ENCODE results near the gene NPFFR1. TPM values are rescaled to one million over a fixed set of nuclear protein-coding genes. Genes with fewer than 3 reads are reported as not detected.
A peak's percentile ranks its signal among the peaks of the same experiment; 100 is the strongest.

Gene NPFFR1
- total and polyA plus RNA-seq, 10 donors, result under 0.01 to 0.63 (median 0.09) TPM; not detected in 2

DNA sequence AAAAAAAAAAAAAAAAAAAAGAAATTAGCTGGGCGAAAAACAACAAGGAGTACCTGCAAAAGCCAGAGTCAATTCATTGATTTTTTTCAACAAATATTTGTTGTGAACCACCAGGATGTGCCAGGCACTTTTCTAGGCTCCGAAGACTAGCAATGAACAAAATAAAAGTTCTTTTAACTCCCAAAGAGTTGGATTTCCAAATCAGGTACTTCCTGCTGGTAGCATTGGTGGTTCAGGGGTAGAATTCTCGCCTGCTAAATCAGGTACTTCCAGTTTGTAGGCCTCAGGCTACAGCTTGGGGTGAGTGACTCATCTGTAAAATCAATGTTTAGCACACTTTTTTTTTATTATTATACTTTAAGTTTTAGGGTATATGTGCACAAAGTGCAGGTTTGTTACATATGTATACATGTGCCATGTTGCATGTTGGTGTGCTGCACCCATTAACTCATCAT lies 61.4 kb downstream of the NPFFR1 start:
- Histone ChIP-seq H3K4me3 (no peak overlapping the region), H3K27ac (no peak overlapping the region), H3K36me3 (peaks cover 0 to 21% (median under 1%) of the 10 kb centered on the region in 6 donors), H3K4me1 (peaks cover 0 to 20% (median 10%) of the 10 kb centered on the region in 6 donors), H3K27me3 (replicated peaks in 1 of 7) (no peaks in the 10 kb centered on the region), H3K9me3 (no peaks in the 10 kb centered on the region)
- no peak for DNase-seq
- no peak for TF ChIP-seq POLR2A (IDR thresholded peaks at IDR 0.05)
- TF ChIP-seq POLR2AphosphoS5 (IDR thresholded peaks at IDR 0.05), result no peak
- 76 to 85% (median 81%) methylated on average over 3 of the region's 3 CpGs for WGBS, 5 donors
- intact Hi-C loops (cut with DNase I; ENCODE audit: low total_unique reads), result loop anchor here (2.0 kb wide), 1 partner anchor 142 kb away; no protein-coding TSS in a partner anchor

DNA sequence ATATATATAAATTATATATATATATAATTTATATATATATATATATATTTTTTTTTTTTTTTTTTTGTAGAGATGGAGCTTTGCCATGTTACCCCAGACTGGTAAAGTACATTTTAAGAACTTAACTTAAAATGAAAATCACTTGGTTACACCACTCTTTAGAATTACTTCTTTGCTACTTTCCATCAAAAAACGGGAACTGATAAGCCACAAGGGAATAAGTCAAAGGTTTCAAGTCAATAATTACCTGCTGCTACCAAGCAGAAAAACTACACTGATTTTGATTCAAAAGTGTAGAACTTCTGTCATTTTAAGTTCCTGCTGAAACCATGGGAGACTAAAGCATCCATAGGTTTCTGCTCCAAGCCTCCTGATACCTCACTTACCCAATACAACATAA lies 62.8 kb downstream of the NPFFR1 start:
- no peak overlapping the region for H3K4me3 ChIP-seq
- TF ChIP-seq, protein P1, sequence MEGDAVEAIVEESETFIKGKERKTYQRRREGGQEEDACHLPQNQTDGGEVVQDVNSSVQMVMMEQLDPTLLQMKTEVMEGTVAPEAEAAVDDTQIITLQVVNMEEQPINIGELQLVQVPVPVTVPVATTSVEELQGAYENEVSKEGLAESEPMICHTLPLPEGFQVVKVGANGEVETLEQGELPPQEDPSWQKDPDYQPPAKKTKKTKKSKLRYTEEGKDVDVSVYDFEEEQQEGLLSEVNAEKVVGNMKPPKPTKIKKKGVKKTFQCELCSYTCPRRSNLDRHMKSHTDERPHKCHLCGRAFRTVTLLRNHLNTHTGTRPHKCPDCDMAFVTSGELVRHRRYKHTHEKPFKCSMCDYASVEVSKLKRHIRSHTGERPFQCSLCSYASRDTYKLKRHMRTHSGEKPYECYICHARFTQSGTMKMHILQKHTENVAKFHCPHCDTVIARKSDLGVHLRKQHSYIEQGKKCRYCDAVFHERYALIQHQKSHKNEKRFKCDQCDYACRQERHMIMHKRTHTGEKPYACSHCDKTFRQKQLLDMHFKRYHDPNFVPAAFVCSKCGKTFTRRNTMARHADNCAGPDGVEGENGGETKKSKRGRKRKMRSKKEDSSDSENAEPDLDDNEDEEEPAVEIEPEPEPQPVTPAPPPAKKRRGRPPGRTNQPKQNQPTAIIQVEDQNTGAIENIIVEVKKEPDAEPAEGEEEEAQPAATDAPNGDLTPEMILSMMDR (IDR thresholded peaks at IDR 0.05 in 8 of 11, conservative IDR thresholded peaks at IDR 0.05 in 3 of 11), result no peak
- TF ChIP-seq POLR2A (IDR thresholded peaks at IDR 0.05), result no peak
- no peak for TF ChIP-seq POLR2AphosphoS5 (IDR thresholded peaks at IDR 0.05)
- DNase-seq, result no peak

DNA sequence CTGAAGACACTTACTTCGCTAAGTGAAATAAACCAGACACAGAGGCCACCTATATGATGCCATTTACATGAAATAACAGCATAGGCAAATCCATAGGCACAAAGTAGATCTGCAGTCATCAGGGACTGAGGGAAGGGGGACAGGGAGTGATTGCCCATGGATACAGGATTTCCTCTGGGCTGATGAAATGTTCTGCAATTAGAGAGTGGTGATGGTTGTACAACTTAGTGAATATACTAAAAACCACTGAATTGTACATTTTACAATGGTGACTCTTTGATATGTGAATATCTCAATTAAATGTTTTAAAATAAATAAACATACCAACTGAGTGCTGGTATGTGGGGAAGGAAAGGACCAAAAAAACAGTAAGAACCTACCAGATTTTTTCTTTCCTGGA lies 70.9 kb downstream of the NPFFR1 start:
- intact Hi-C loops (cut with DNase I; ENCODE audit: low total_unique reads), result no loop called here
- no peak for TF ChIP-seq POLR2A (IDR thresholded peaks at IDR 0.05)
- TF ChIP-seq, protein P1 (IDR thresholded peaks at IDR 0.05 in 8 of 11, conservative IDR thresholded peaks at IDR 0.05 in 3 of 11), result no peak
- no peak for TF ChIP-seq POLR2AphosphoS5 (IDR thresholded peaks at IDR 0.05)
- 96 to 100% (median 100%) methylated on average over 1 of the region's 1 CpG for WGBS, 5 donors
- H3K4me3 ChIP-seq, result no peak overlapping the region
- no peak overlapping the region for H3K27ac ChIP-seq
- H3K4me1 ChIP-seq, result no peaks in the 10 kb centered on the region
- no peaks in the 10 kb centered on the region for H3K27me3 ChIP-seq (replicated peaks in 1 of 7)
- DNase-seq, result no peak
- peaks cover 0 to 100% (median 52%) of the 10 kb centered on the region in 6 donors for H3K36me3 ChIP-seq
- H3K9me3 ChIP-seq, result no peaks in the 10 kb centered on the region

More for the DNA sequence above, 62.8 kb downstream of the NPFFR1 start:
- WGBS, 5 donors, result 30 to 53% (median 37%) methylated on average over 1 of the region's 1 CpG
- intact Hi-C loops (cut with DNase I; ENCODE audit: low total_unique reads), result no loop called here
- peaks cover 0 to 10% (median 9%) of the 10 kb centered on the region in 6 donors for H3K4me1 ChIP-seq
- H3K36me3 ChIP-seq, result peaks cover 0 to 29% (median 6%) of the 10 kb centered on the region in 6 donors
- H3K27ac ChIP-seq, result peak overlapping the region in 4 of 8 donors; percentile 10 to 40 (median 22)
- H3K27me3 ChIP-seq (replicated peaks in 1 of 7), result no peaks in the 10 kb centered on the region
- H3K9me3 ChIP-seq, result no peaks in the 10 kb centered on the region

DNA sequence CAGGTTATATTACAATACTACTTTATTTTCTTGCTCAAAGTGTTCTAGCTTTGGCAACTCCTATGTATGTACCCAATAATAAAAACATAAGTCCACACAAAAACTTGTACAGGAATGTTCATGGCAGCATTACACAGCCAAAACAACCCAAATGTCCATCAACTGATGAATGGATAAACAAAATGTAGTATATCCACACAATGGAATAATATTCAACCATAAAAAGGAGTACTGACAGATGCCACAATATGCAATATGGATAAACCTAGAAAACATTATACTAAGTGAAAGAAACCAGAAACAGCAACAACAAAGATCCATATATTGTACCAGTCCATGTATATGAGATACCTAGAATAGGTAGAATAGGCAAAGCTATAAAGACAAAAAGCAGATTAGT lies 71.5 kb downstream of the NPFFR1 start:
- TF ChIP-seq POLR2A (IDR thresholded peaks at IDR 0.05) (no peak), POLR2AphosphoS5 (IDR thresholded peaks at IDR 0.05) (no peak)
- TF ChIP-seq, protein P1 (IDR thresholded peaks at IDR 0.05 in 8 of 11, conservative IDR thresholded peaks at IDR 0.05 in 3 of 11), result no peak
- peaks cover 0 to 100% (median 55%) of the 10 kb centered on the region in 6 donors for H3K36me3 ChIP-seq
- no peak overlapping the region for H3K27ac ChIP-seq
- no peaks in the 10 kb centered on the region for H3K9me3 ChIP-seq
- no peaks in the 10 kb centered on the region for H3K27me3 ChIP-seq (replicated peaks in 1 of 7)
- DNase-seq, result no peak
- no peaks in the 10 kb centered on the region for H3K4me1 ChIP-seq
- intact Hi-C loops (cut with DNase I; ENCODE audit: low total_unique reads), result no loop called here
- H3K4me3 ChIP-seq, result no peak overlapping the region
